ENCODE results near the gene M6PR. TPM values are rescaled to one million over a fixed set of nuclear protein-coding genes. Genes with fewer than 3 reads are reported as not detected.

The M6PR gene
- total and polyA plus RNA-seq, 2 of the 13 experiments (the other 11 are each of a cell fraction or from before 2014, with no cell fraction given) = 98.2 to 127 TPM

DNA sequence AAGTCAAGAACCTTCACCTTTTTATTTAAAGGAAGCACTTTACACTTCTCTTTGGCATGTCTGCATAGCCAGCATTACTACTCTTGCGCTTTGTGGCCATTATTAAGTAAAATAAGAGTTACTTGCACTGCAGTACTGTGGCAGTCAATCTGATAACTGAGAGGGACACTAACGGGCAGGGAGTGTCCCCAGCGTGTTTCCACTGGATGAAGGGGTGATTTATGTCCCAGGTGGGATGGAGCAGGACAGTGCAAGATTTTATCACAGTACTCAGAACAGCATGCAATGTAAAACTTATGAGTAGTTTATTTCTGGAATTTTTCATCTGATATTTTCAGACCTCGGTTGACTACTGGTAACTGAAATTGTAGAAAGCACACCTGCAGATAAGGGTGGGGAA, 8.1 kb upstream of the M6PR start:
- no peak for FAIRE-seq
- no peak overlapping the region for H3K4me3 ChIP-seq (replicated peaks in 1 of 3; ENCODE audit: insufficient read depth in 1 of 3, low read depth in 2 of 3, low read length in 3 of 3)
- no peak overlapping the region for H3K4me2 ChIP-seq (ENCODE audit: low read depth, low read length)
- peaks cover 8% of the 10 kb centered on the region for H3K4me1 ChIP-seq (ENCODE audit: insufficient read depth, low read length)
- H3K79me2 ChIP-seq (ENCODE audit: insufficient read depth, low read length) = no peaks in the 10 kb centered on the region
- no peaks in the 10 kb centered on the region; the same call in 1 of the 2 replicates for H3K9me3 ChIP-seq (ENCODE audit: low read length)
- no TSS peak for BruUV-seq (replicated peaks)
- ChIA-PET POLR2A (interaction anchor here (2.1 kb wide), 1 partner anchor 8 kb away, joined by 6 read pairs; the partner anchor contains the start of gene M6PR), CTCF (ENCODE audit: low intra/inter-chr PET ratio, low total read pairs) (no interaction called here)
- H3K9ac ChIP-seq (ENCODE audit: insufficient read depth, low read depth, low read length) = no peak overlapping the region
- no peaks in the 10 kb centered on the region for H3K27me3 ChIP-seq (ENCODE audit: control insufficient read depth in 1 of 2, insufficient read depth in 2 of 2, low read length in 2 of 2)
- H2AFZ ChIP-seq (ENCODE audit: low read length) = no peak overlapping the region
- in situ Hi-C loops (cut with HindIII; ENCODE audit: extremely low pct_ligation_motif_present, low pct_unique_long_range_greater_than_20kb) = no loop called here
- TF ChIP-seq ZNF788 (CRISPR knock-in tag; IDR thresholded peaks at IDR 0.05; ENCODE audit: borderline replicate concordance) = no peak
- no peak for TF ChIP-seq ETV6 (CRISPR knock-in tag; conservative IDR thresholded peaks at IDR 0.05)
- no peak for TF ChIP-seq ZNF567 (CRISPR knock-in tag; IDR thresholded peaks at IDR 0.05; ENCODE audit: borderline replicate concordance)
- TF ChIP-seq CENPX (CRISPR knock-in tag; IDR thresholded peaks at IDR 0.05) = no peak
- TF ChIP-seq SIN3A (IDR thresholded peaks at IDR 0.05; ENCODE audit: borderline replicate concordance, low read depth, low read length) = no peak
- no peak for TF ChIP-seq SMARCC2 (IDR thresholded peaks at IDR 0.05)
- TF ChIP-seq ZMYM3 (CRISPR knock-in tag; IDR thresholded peaks at IDR 0.05) = no peak
- TF ChIP-seq, protein P1, sequence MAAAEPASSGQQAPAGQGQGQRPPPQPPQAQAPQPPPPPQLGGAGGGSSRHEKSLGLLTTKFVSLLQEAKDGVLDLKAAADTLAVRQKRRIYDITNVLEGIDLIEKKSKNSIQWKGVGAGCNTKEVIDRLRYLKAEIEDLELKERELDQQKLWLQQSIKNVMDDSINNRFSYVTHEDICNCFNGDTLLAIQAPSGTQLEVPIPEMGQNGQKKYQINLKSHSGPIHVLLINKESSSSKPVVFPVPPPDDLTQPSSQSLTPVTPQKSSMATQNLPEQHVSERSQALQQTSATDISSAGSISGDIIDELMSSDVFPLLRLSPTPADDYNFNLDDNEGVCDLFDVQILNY (CRISPR knock-in tag; conservative IDR thresholded peaks at IDR 0.05) = no peak
- TF ChIP-seq ZNF879 (CRISPR knock-in tag; IDR thresholded peaks at IDR 0.05) = no peak
- H3K27ac ChIP-seq (ENCODE audit: extremely low read length, insufficient read depth, low read length) = no peak overlapping the region
- 90% methylated on average over 4 of the region's 4 CpGs for WGBS (ENCODE audit: low lambda C conversion rate)
- no peaks in the 10 kb centered on the region for H4K20me1 ChIP-seq (ENCODE audit: insufficient read depth, low read length)
- no peak for ATAC-seq
- no peaks in the 10 kb centered on the region for H3K36me3 ChIP-seq (replicated peaks in 1 of 2; ENCODE audit: control insufficient read depth in 1 of 2, insufficient read depth in 2 of 2, low read length in 2 of 2)
- DNase-seq (ENCODE audit: low spot score) = no peak
- intact Hi-C loops (cut with micrococcal nuclease; ENCODE audit: unreplicated experiment) = no loop called here

- intact Hi-C loops (cut with micrococcal nuclease; ENCODE audit: unreplicated experiment) = no loop called here
- in situ Hi-C loops (cut with HindIII; ENCODE audit: extremely low pct_ligation_motif_present, low pct_unique_long_range_greater_than_20kb) = no loop called here
- Histone ChIP-seq H3K27me3 (ENCODE audit: control insufficient read depth in 1 of 2, insufficient read depth in 2 of 2, low read length in 2 of 2) (no peaks in the 10 kb centered on the region), H3K9ac (ENCODE audit: insufficient read depth, low read depth, low read length) (no peak overlapping the region), H3K79me2 (ENCODE audit: insufficient read depth, low read length) (no peaks in the 10 kb centered on the region), H2AFZ (ENCODE audit: low read length) (no peak overlapping the region), H3K4me1 (ENCODE audit: insufficient read depth, low read length) (peaks cover 8% of the 10 kb centered on the region), H3K27ac (ENCODE audit: extremely low read length, insufficient read depth, low read length) (no peak overlapping the region), H3K4me3 (replicated peaks in 1 of 3; ENCODE audit: insufficient read depth in 1 of 3, low read depth in 2 of 3, low read length in 3 of 3) (no peak overlapping the region), H3K36me3 (replicated peaks in 1 of 2; ENCODE audit: control insufficient read depth in 1 of 2, insufficient read depth in 2 of 2, low read length in 2 of 2) (no peaks in the 10 kb centered on the region), H3K9me3 (ENCODE audit: low read length) (no peaks in the 10 kb centered on the region; the same call in 1 of the 2 replicates), H4K20me1 (ENCODE audit: insufficient read depth, low read length) (no peaks in the 10 kb centered on the region), H3K4me2 (ENCODE audit: low read depth, low read length) (no peak overlapping the region)
- ChIA-PET POLR2A (no interaction called here), CTCF (ENCODE audit: low intra/inter-chr PET ratio, low total read pairs) (no interaction called here)
- ATAC-seq (no peak), DNase-seq (ENCODE audit: low spot score) (no peak), FAIRE-seq (no peak)
- 95% methylated on average over 6 of the region's 7 CpGs for WGBS (ENCODE audit: low lambda C conversion rate)
- BruUV-seq (replicated peaks) = no TSS peak
- TF ChIP-seq ATAD3A (CRISPR knock-in tag; IDR thresholded peaks at IDR 0.05) (no peak), RORA (CRISPR knock-in tag; IDR thresholded peaks at IDR 0.05) (no peak), ZNF20 (CRISPR knock-in tag; IDR thresholded peaks at IDR 0.05) (no peak), SRSF4 (IDR thresholded peaks at IDR 0.05; ENCODE audit: low read depth, low read length, poor library complexity, severe bottlenecking) (no peak), ZNF546 (CRISPR knock-in tag; conservative IDR thresholded peaks at IDR 0.05) (no peak), REPIN1 (CRISPR knock-in tag; IDR thresholded peaks at IDR 0.05; ENCODE audit: borderline replicate concordance, low read depth) (no peak), IRF9 (CRISPR knock-in tag; IDR thresholded peaks at IDR 0.05; ENCODE audit: borderline replicate concordance) (no peak), ZNF138 (CRISPR knock-in tag; IDR thresholded peaks at IDR 0.05; ENCODE audit: low read depth) (no peak)
Measured at GRCh38 chr12:8956772-8957171, 7.3 kb upstream of the M6PR start.

Measured in HepG2 (cell line).